Prostate gland (tissue), 2 donors: ENCODE results near the gene ASS1. TPM values are rescaled to one million over a fixed set of nuclear protein-coding genes. Genes with fewer than 3 reads are reported as not detected.

Experiments
- DNase-seq: peaks from one replicate; pipeline ENCODE4 v3.0.0-alpha.2; 2019; ENCODE audit warnings: low spot score
- H3K27ac ChIP-seq, 2 donors: fragments of 200-600 bp; sonication (generic); 2 replicates each; pipeline ENCODE4 v1.5.1; 2017 to 2019
- H3K27me3 ChIP-seq: fragments of 200-600 bp; sonication (generic); replicated peaks from 2 replicates; pipeline ENCODE4 v1.5.1; 2019; ENCODE audit not compliant: insufficient read depth
- H3K36me3 ChIP-seq, 2 donors: fragments of 200-600 bp; sonication (generic); 1 replicate in 1 of 2; 2 replicates in 1 of 2; pipeline versions ENCODE4 v1.5.1 to v1.8.1; 2017 to 2019
- H3K4me1 ChIP-seq: fragments of 200-600 bp; sonication (generic); replicated peaks from 2 replicates; pipeline ENCODE4 v1.5.1; 2019
- H3K4me3 ChIP-seq, 2 donors: fragments of 200-600 bp; sonication (generic); 2 replicates each; pipeline ENCODE4 v1.5.1; 2017 to 2019
- H3K9me3 ChIP-seq: fragments of 200-600 bp; sonication (generic); 2 replicates; pipeline ENCODE4 v1.5.1; 2017
- POLR2A ChIP-seq: fragments of 450-650 bp; IDR thresholded peaks from one replicate; pipeline ENCODE4 v1.6.1; 2016; ENCODE audit warnings: antibody characterized with exemption, mild to moderate bottlenecking
- POLR2AphosphoS5 ChIP-seq: sonication (generic); formaldehyde crosslinking; IDR thresholded peaks from one replicate; pipeline ENCODE4 v1.6.1; 2017; ENCODE audit warnings: antibody characterized with exemption
- WGBS: methylation state at CpG from one replicate; pipeline ENCODE4 v1.1.5; 2018; 5-methylcytosine and 5-hydroxymethylcytosine counted together
- intact Hi-C: fragments of 100-400 bp; cut with DNase I; formaldehyde crosslinking; loops from one replicate; pipeline ENCODE4 v1.14.2; 2022
- total RNA-seq, 2 donors: library from RNA; depleted of rRNA; stranded (reverse); fragments of >200 nt; gene quantifications; one replicate each; pipeline ENCODE4 v1.1.0, GENCODE V29; 2016
- TF ChIP-seq, protein P1 (sequence below), 4 experiments: fragments of 200-600 bp in 2 of 4; fragments of 450-650 bp in 2 of 4; sonication (generic) in 2 of 4; IDR thresholded peaks; 1 replicate in 3 of 4; 2 replicates in 1 of 4; pipeline ENCODE4 v1.5.1; 2016 to 2019; ENCODE audit warnings: antibody characterized with exemption in 4 of 4, mild to moderate bottlenecking in 2 of 4, moderate library complexity in 2 of 4

The ASS1 gene
- total RNA-seq, 2 donors from 2014 or later, result 59.4 to 228 TPM

DNA sequence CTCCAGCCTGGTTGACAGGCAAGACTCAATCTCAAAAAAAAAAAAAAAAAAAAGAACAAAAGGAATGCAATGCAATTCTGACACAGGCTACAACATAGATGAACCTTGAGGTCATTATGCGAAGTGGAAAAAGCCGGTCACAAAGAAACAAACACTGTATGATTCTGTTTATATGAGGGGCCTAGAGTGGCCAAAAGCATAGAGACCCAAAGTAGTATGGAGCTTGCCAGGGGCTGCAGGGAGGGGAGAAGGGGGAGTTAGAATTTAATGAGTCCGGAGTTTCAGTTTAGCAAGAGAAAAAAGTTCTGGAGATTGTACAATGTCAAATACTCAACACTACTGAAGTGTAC, 33.2 kb upstream of the ASS1 start:
- H3K4me1 ChIP-seq, result no peaks in the 10 kb centered on the region
- H3K27me3 ChIP-seq, result no peaks in the 10 kb centered on the region
- no peak for DNase-seq
- WGBS, result 80% methylated on average over 3 of the region's 3 CpGs
- TF ChIP-seq, protein P1, sequence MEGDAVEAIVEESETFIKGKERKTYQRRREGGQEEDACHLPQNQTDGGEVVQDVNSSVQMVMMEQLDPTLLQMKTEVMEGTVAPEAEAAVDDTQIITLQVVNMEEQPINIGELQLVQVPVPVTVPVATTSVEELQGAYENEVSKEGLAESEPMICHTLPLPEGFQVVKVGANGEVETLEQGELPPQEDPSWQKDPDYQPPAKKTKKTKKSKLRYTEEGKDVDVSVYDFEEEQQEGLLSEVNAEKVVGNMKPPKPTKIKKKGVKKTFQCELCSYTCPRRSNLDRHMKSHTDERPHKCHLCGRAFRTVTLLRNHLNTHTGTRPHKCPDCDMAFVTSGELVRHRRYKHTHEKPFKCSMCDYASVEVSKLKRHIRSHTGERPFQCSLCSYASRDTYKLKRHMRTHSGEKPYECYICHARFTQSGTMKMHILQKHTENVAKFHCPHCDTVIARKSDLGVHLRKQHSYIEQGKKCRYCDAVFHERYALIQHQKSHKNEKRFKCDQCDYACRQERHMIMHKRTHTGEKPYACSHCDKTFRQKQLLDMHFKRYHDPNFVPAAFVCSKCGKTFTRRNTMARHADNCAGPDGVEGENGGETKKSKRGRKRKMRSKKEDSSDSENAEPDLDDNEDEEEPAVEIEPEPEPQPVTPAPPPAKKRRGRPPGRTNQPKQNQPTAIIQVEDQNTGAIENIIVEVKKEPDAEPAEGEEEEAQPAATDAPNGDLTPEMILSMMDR (IDR thresholded peaks at IDR 0.05), result no peak
- TF ChIP-seq POLR2A (no peak), POLR2AphosphoS5 (no peak)
- H3K9me3 ChIP-seq, result no peaks in the 10 kb centered on the region
- no peak overlapping the region for H3K27ac ChIP-seq
- no peaks in the 10 kb centered on the region for H3K36me3 ChIP-seq
- H3K4me3 ChIP-seq, result no peak overlapping the region
- intact Hi-C loops, result no loop called here

DNA sequence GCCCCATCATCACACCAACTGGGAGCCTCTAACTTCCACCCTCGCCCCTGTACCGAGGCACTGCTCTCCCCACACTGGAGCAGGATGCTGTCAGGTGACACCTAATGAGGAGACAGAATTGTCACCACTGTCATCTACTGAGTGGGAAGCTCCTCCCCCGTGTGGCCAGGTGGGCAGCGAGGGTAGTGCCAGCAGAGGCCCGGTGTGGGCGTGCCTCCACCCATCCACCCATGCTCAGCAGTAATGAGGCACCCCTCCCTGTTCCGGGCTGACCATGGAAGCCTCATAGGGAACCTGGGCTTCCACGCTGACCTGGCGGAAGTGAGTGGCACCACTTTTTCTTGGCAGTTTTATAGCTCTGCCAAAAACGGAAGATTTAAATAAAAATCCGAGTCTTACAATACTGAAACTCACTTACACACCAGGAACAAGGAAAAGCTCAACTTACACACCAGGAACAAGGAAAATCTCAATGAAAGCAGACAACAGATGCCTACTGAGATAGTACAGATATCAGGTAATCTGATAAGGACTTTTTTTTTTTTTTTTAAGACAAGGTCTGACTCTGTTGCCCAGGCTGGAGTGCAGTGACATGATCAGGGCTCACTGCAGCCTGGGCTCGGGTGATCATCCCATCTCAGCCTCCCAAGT, 30.6 kb upstream of the ASS1 start:
- H3K9me3 ChIP-seq, result no peaks in the 10 kb centered on the region
- no peak overlapping the region for H3K27ac ChIP-seq
- H3K27me3 ChIP-seq, result no peaks in the 10 kb centered on the region
- DNase-seq, result no peak
- no peak for TF ChIP-seq POLR2A
- TF ChIP-seq, protein P1 (IDR thresholded peaks at IDR 0.05), result no peak
- TF ChIP-seq POLR2AphosphoS5, result no peak
- 71% methylated on average over 12 of the region's 12 CpGs for WGBS
- intact Hi-C loops, result no loop called here
- no peak overlapping the region for H3K4me3 ChIP-seq
- H3K36me3 ChIP-seq, result no peaks in the 10 kb centered on the region
- H3K4me1 ChIP-seq, result no peaks in the 10 kb centered on the region

DNA sequence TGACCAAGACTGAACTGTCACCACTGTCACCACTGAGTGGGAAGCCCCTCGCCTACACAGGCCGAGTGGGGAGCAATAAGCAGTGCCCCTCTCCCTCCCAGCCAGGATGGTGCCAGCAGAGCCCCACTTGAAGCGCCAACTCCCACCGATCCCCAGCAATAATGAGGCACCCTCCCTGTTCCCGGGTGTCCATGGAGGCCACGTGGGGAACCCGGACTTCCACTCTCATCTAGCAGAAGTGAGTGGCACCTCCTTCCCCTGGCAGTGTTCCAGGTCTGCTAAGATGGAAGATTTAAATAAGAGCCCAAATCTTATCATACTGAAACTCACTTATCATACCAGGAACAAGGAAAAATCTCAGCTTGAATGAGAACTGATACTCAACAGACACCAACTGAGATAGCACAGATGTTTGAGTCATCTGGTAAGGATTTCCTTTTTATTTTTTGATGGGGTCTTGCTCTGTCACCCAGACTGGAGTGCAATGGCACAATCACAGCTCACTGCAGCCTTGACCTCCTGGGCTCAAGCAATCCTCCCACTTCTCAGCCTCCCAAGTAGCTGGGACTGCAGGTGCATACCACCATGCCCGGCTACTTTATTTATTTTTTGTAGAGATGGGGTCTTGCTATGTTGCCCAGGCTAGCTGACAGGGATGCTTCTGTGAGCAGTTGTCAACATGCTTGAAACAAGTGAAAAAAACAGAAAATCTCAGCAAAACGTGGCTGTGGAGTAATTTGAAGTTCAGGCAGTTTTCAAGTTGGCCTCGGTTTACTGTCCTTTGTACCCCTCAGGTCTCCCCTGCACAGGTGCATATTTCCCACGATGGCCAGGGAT, 29.6 kb upstream of the ASS1 start:
- no peak for DNase-seq
- Histone ChIP-seq H3K27ac (no peak overlapping the region), H3K36me3 (no peaks in the 10 kb centered on the region), H3K9me3 (no peaks in the 10 kb centered on the region), H3K4me3 (no peak overlapping the region), H3K27me3 (no peaks in the 10 kb centered on the region), H3K4me1 (no peaks in the 10 kb centered on the region)
- intact Hi-C loops, result no loop called here
- no peak for TF ChIP-seq POLR2A
- TF ChIP-seq, protein P1 (IDR thresholded peaks at IDR 0.05), result no peak
- no peak for TF ChIP-seq POLR2AphosphoS5
- 81% methylated on average over 11 of the region's 11 CpGs for WGBS

DNA sequence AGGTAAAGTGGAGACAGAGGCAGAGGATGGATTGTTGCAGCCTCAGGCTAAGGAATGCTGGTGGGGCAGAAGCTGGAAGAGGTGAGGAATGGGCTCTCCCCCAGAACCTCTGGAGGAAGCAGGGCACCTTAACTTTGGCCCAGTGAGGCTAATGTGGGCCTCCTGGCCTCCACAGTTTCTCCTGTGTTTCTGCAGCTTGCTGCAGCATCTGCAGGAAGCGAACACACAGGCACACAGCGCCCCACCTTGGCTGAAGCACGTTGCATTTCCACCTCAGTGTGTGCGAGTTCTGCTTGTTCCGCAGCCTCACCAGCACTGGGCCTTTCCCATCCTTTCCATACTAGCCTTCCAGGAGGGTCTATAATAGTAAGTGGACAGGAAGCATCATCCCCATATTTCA, 27.2 kb upstream of the ASS1 start:
- Histone ChIP-seq H3K4me1 (no peaks in the 10 kb centered on the region), H3K4me3 (no peak overlapping the region), H3K36me3 (no peaks in the 10 kb centered on the region), H3K27ac (no peak overlapping the region), H3K9me3 (no peaks in the 10 kb centered on the region), H3K27me3 (no peaks in the 10 kb centered on the region)
- 86% methylated on average over 5 of the region's 5 CpGs for WGBS
- intact Hi-C loops, result no loop called here
- no peak for TF ChIP-seq POLR2AphosphoS5
- TF ChIP-seq, protein P1 (IDR thresholded peaks at IDR 0.05), result no peak
- no peak for TF ChIP-seq POLR2A
- DNase-seq, result no peak

DNA sequence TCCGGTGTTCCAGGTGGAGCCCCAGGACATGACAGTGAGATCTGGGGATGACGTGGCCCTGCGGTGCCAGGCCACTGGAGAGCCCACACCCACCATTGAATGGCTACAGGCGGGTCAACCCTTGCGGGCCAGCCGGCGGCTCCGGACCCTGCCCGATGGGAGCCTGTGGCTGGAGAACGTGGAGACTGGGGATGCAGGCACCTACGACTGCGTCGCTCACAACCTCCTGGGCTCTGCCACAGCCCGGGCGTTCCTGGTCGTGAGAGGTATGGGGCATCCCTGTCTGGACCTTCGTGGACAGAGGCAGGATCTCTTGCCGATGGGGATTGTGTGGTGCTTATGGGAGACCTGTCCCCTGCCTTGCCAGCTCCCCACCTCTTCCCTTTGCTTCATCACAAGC, 26.0 kb upstream of the ASS1 start:
- Histone ChIP-seq H3K27ac (no peak overlapping the region), H3K9me3 (no peaks in the 10 kb centered on the region), H3K27me3 (no peaks in the 10 kb centered on the region), H3K36me3 (no peaks in the 10 kb centered on the region), H3K4me1 (no peaks in the 10 kb centered on the region), H3K4me3 (no peak overlapping the region)
- WGBS, result 94% methylated on average over 18 of the region's 18 CpGs
- TF ChIP-seq POLR2A, result no peak
- TF ChIP-seq, protein P1 (IDR thresholded peaks at IDR 0.05), result no peak
- no peak for TF ChIP-seq POLR2AphosphoS5
- intact Hi-C loops, result no loop called here
- no peak for DNase-seq
